MCF 10A (cell line): ENCODE results near the gene CLIP1. TPM values are rescaled to one million over a fixed set of nuclear protein-coding genes. Genes with fewer than 3 reads are reported as not detected.
A peak's percentile ranks its signal among the peaks of the same experiment; 100 is the strongest.

Experiments used
- BruUV-seq: library from RNA; stranded (reverse); fragments of 400-500 nt; replicated peaks from 2 replicates; lab custom pipeline; 2021; lab: Mats Ljungman, UMichigan
- CTCF ChIA-PET: fragments of 300-600 bp; sonication (Branson Sonifier 250); formaldehyde crosslinking; extraction: SDS; loops from one replicate; lab custom pipeline; 2021; ENCODE audit warnings: antibody characterized with exemption, inconsistent platforms; lab: Yijun Ruan, JAX
- POLR2A ChIA-PET: fragments of 300-600, 350-650 bp; sonication (Branson Sonifier 250); formaldehyde crosslinking; extraction: SDS; loops from one replicate; lab custom pipeline; 2020; ENCODE audit warnings: antibody characterized with exemption, inconsistent platforms; lab: Yijun Ruan, JAX
- DNase-seq: peaks from one replicate; pipeline ENCODE4 v3.0.0-alpha.2; 2018; ENCODE audit not compliant: unreplicated experiment
- H3K27ac Mint-ChIP-seq: one replicate; pipeline ENCODE4 v1.8.0; 2022; ENCODE audit warnings: mild to moderate bottlenecking, low read depth, mixed read lengths; ENCODE audit not compliant: unreplicated experiment
- H3K27me3 Mint-ChIP-seq: one replicate; pipeline ENCODE4 v1.8.0; 2022; ENCODE audit warnings: mixed read lengths; ENCODE audit not compliant: insufficient read depth, unreplicated experiment
- H3K36me3 Mint-ChIP-seq: one replicate; pipeline ENCODE4 v1.8.0; 2022; ENCODE audit warnings: mild to moderate bottlenecking, moderate library complexity, mixed read lengths; ENCODE audit not compliant: insufficient read depth, unreplicated experiment
- H3K4me1 Mint-ChIP-seq: one replicate; pipeline ENCODE4 v1.8.0; 2022; ENCODE audit warnings: mixed read lengths; ENCODE audit not compliant: insufficient read depth, unreplicated experiment
- H3K4me3 Mint-ChIP-seq: one replicate; pipeline ENCODE4 v1.8.0; 2022; ENCODE audit warnings: mild to moderate bottlenecking, moderate library complexity, mixed read lengths; ENCODE audit not compliant: unreplicated experiment
- H3K9me3 Mint-ChIP-seq: one replicate; pipeline ENCODE4 v1.8.0; 2022; ENCODE audit warnings: mixed read lengths; ENCODE audit not compliant: unreplicated experiment
- intact Hi-C: fragments of 100-400 bp; cut with micrococcal nuclease; formaldehyde crosslinking; loops from 2 replicates; pipeline ENCODE4 v1.14.1; 2022
- total RNA-seq: library from RNA; stranded (reverse); gene quantifications from 2 replicates; pipeline ENCODE4 v1.2.3, GENCODE V29; 2022
- TF ChIP-seq, protein P1 (sequence below): fragments of 200-600 bp; IDR thresholded peaks from one replicate; pipeline ENCODE4 v1.8.0; 2022; ENCODE audit warnings: antibody characterized with exemption, mild to moderate bottlenecking; ENCODE audit not compliant: unreplicated experiment

The CLIP1 gene
- total RNA-seq, 1 experiment from 2014 or later = 92.6 TPM

DNA sequence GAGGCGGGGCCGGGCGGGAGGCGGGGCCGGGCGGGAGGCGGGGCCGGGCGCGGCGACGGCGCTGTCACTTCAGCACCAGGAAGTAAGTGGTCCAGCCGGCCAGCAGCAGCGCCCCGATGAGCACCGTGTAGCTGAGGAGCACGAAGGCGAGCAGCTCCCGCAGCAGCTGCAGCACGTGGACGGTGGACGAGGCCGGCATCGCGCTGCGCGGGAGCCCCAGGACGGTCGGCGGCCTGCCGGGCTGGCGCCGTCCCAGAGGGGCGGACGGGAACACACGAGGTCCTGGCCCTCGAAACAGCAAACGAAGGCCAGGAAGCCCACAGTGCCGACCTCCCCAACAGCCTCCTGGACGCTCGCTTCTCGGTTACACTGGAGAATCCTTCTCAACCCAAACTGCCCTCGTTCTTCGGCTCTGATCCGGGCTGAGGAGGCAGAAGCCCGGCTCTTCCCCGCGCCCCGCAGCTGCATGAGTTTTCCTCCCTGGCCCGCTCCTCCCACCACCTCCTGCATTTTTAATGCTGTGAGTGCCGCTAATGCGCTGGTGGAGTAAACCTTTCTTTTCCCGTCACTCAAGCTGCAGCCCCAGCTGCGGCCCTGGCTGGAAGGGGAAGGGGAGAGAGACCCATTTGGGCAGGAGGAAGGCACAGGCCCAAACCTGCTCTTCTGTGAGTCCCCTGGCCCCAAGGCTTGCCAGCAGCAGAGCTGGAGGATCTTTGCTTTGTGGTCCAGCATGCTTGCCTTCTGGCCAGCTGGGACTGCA lies 195.9 kb downstream of the CLIP1 start:
- peak overlapping the region; percentile 92 for H3K4me3 Mint-ChIP-seq
- no peak overlapping the region for H3K27ac Mint-ChIP-seq
- no TSS peak for BruUV-seq
- peaks cover 48% of the 10 kb centered on the region for H3K36me3 Mint-ChIP-seq
- DNase-seq = no peak
- ChIA-PET POLR2A (interaction anchor here (0.5 to 4.6 kb wide), 21 partner anchors 10 to 1734 kb away, joined by 3 to 25 read pairs (median 4); partner anchors contain the start of genes B3GNT4, KNTC1, MLXIP and RSRC2), CTCF (interaction anchor here (0.7 kb wide), 1 partner anchor 195 kb away, joined by 3 read pairs; no protein-coding TSS in a partner anchor)
- H3K27me3 Mint-ChIP-seq = no peaks in the 10 kb centered on the region
- peaks cover 16% of the 10 kb centered on the region for H3K4me1 Mint-ChIP-seq
- H3K9me3 Mint-ChIP-seq = no peaks in the 10 kb centered on the region
- intact Hi-C loops = no loop called here
- TF ChIP-seq, protein P1, sequence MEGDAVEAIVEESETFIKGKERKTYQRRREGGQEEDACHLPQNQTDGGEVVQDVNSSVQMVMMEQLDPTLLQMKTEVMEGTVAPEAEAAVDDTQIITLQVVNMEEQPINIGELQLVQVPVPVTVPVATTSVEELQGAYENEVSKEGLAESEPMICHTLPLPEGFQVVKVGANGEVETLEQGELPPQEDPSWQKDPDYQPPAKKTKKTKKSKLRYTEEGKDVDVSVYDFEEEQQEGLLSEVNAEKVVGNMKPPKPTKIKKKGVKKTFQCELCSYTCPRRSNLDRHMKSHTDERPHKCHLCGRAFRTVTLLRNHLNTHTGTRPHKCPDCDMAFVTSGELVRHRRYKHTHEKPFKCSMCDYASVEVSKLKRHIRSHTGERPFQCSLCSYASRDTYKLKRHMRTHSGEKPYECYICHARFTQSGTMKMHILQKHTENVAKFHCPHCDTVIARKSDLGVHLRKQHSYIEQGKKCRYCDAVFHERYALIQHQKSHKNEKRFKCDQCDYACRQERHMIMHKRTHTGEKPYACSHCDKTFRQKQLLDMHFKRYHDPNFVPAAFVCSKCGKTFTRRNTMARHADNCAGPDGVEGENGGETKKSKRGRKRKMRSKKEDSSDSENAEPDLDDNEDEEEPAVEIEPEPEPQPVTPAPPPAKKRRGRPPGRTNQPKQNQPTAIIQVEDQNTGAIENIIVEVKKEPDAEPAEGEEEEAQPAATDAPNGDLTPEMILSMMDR = no peak

DNA sequence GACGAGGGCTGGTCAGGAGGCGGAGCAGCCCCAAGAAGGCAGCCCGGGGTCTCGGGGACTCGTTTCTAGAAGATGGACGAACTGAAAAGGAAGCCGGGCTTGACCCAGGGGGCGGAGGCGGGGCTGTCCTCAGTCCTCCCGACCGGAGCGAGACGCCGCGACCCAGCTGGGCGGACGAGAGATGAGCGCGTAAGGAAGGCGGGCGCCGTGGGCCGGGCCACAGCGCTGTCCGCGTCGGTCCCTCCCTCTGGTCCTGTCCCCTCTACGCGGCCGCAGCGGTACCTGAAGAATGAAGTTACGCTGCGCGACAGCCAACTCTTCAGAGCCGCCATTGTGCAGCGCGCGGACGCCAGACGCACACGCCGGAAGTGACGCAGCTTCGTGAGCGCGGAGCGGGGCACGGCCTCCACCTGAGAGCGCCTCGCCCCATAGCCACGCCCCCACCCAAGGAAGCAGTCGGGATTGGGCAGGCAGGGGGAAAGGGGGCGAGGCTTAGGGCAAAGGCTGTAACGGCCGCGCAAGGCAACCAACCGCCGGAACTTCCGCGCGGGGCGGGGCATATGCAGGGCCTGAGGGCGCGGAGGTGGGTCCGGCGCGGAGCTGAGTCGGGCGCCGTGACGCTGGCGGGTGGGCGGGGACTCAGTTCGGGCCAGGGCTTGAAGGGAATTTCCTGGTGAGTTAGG lies 196.6 kb downstream of the CLIP1 start, which contains the start of gene DIABLO:
Gene DIABLO (minus strand): TSS at position 370 of the 683 bp plus-strand sequence. CDS start 38 bp downstream, at position 332.
- BruUV-seq = no TSS peak
- CTCF ChIA-PET = interaction anchor here (0.6 to 1.5 kb wide), 4 partner anchors 129 to 163 kb away, joined by 3 to 4 read pairs (median 4); no protein-coding TSS in a partner anchor

More for the DNA sequence above, 196.6 kb downstream of the CLIP1 start, which contains the start of gene DIABLO:
- H3K27me3 Mint-ChIP-seq = no peaks in the 10 kb centered on the region
- POLR2A ChIA-PET = interaction anchor here (0.5 to 4.6 kb wide), 30 partner anchors 10 to 1735 kb away, joined by 3 to 25 read pairs (median 4); partner anchors contain the start of genes B3GNT4, KNTC1, MLXIP and RSRC2
- intact Hi-C loops = no loop called here
- no peaks in the 10 kb centered on the region for H3K9me3 Mint-ChIP-seq
- H3K27ac Mint-ChIP-seq = peak within 1 kb of the TSS; percentile 96
- TF ChIP-seq, protein P1 = no peak
- H3K4me3 Mint-ChIP-seq = peak within 1 kb of the TSS; percentile 92
- peaks cover 16% of the 10 kb centered on the region for H3K4me1 Mint-ChIP-seq
- peaks cover 48% of the 10 kb centered on the region for H3K36me3 Mint-ChIP-seq
- peak; percentile 99 for DNase-seq

Other genes starting within 250 kb of the CLIP1 start
- not detected in 2 replicates for gene IL31, start 248.4 kb downstream of the CLIP1 start, total RNA-seq
- not detected in 2 replicates for gene LRRC43, start 239.5 kb downstream of the CLIP1 start, total RNA-seq
- 1.5 and 1.8 TPM in 2 replicates for gene B3GNT4, start 219.0 kb downstream of the CLIP1 start, total RNA-seq
- 69.6 and 70.1 TPM in 2 replicates for gene DIABLO, start 196.6 kb downstream of the CLIP1 start, total RNA-seq
- gene VPS33A, start 156.2 kb downstream of the CLIP1 start, total RNA-seq = 16.5 and 22.2 TPM in 2 replicates
- 33.4 and 41.8 TPM in 2 replicates for gene ZCCHC8, start 78.3 kb upstream of the CLIP1 start, total RNA-seq
- 74.9 and 93.4 TPM in 2 replicates for gene RSRC2, start 104.3 kb upstream of the CLIP1 start, total RNA-seq
- gene KNTC1, start 104.6 kb upstream of the CLIP1 start, total RNA-seq = 18.0 and 26.1 TPM in 2 replicates